WTC11 (cell line): Measurements from ENCODE around the gene TMEM59. TPM values are rescaled to one million over a fixed set of nuclear protein-coding genes. Genes with fewer than 3 reads are reported as not detected.

ENCODE experiments used
- ATAC-seq: fragments of 200-7000 bp; cut with Tn5 transposase; 2 replicates; pipeline ENCODE4 v1.10.0; 2021; ENCODE audit warnings: mild to moderate bottlenecking, moderate library complexity
- CTCF ChIA-PET: fragments of 300-600 bp; sonication (Branson Sonifier 250); formaldehyde crosslinking; loops from one replicate; lab custom pipeline; 2021; ENCODE audit warnings: antibody characterized with exemption; lab: Charles Lee
- POLR2A ChIA-PET: fragments of 350-600 bp; sonication (Branson Sonifier 250); formaldehyde crosslinking; loops from one replicate; lab custom pipeline; 2021; ENCODE audit warnings: antibody characterized with exemption; lab: Charles Lee
- DNase-seq: peaks from one replicate; pipeline ENCODE4 v3.0.0; 2021; ENCODE audit warnings: low spot score
- H3K27ac Mint-ChIP-seq: 2 replicates; pipeline ENCODE4 v1.8.0; 2021; ENCODE audit warnings: mixed read lengths
- H3K27me3 Mint-ChIP-seq: 2 replicates; pipeline ENCODE4 v1.8.0; 2021; ENCODE audit warnings: low read depth, mild to moderate bottlenecking, moderate library complexity, mixed read lengths
- H3K36me3 Mint-ChIP-seq: 2 replicates; pipeline ENCODE4 v1.8.0; 2021; ENCODE audit warnings: mixed read lengths
- H3K4me1 Mint-ChIP-seq: 2 replicates; pipeline ENCODE4 v1.8.0; 2022; ENCODE audit warnings: mixed read lengths
- H3K4me3 Mint-ChIP-seq: 2 replicates; pipeline ENCODE4 v1.8.0; 2021; ENCODE audit warnings: mild to moderate bottlenecking, moderate library complexity, mixed read lengths
- H3K9me3 Mint-ChIP-seq: 2 replicates; pipeline ENCODE4 v1.8.0; 2021; ENCODE audit warnings: mixed read lengths
- ATF6 ChIP-seq: sonication (generic); formaldehyde crosslinking; IDR thresholded peaks from 2 replicates; pipeline ENCODE4 v1.8.1; 2023; ENCODE audit warnings: mild to moderate bottlenecking, missing genetic modification reagents
- CBFB ChIP-seq: sonication (generic); formaldehyde crosslinking; IDR thresholded peaks from 2 replicates; pipeline ENCODE4 v1.8.1; 2022; ENCODE audit warnings: mild to moderate bottlenecking, low read depth, missing genetic modification reagents
- CDX4 ChIP-seq: fragments of 250-450 bp; sonication (Bioruptor Pico); IDR thresholded peaks from 2 replicates; pipeline ENCODE4 v1.9.0; 2021; ENCODE audit warnings: moderate library complexity, mild to moderate bottlenecking, inconsistent platforms, borderline replicate concordance
- FOXP4 ChIP-seq: sonication (generic); formaldehyde crosslinking; IDR thresholded peaks from 2 replicates; pipeline ENCODE4 v1.8.0; 2022; ENCODE audit warnings: mild to moderate bottlenecking, missing genetic modification reagents
- GABPB1 ChIP-seq: sonication (generic); formaldehyde crosslinking; IDR thresholded peaks from 2 replicates; pipeline ENCODE4 v1.8.1; 2023; ENCODE audit warnings: mild to moderate bottlenecking, missing genetic modification reagents
- JAZF1 ChIP-seq: fragments of 250-450 bp; sonication (Bioruptor Pico); IDR thresholded peaks from 2 replicates; pipeline ENCODE4 v1.9.0; 2021; ENCODE audit warnings: moderate library complexity, mild to moderate bottlenecking, inconsistent platforms
- JUN ChIP-seq: sonication (generic); formaldehyde crosslinking; IDR thresholded peaks from 2 replicates; pipeline ENCODE4 v1.8.0; 2023; ENCODE audit warnings: mild to moderate bottlenecking, missing genetic modification reagents
- NFATC4 ChIP-seq: fragments of 250-450 bp; sonication (Bioruptor Pico); IDR thresholded peaks from 2 replicates; pipeline ENCODE4 v1.9.0; 2021; ENCODE audit warnings: mild to moderate bottlenecking
- NR2C2 ChIP-seq: sonication (generic); formaldehyde crosslinking; IDR thresholded peaks from 2 replicates; pipeline ENCODE4 v1.8.0; 2022; ENCODE audit warnings: mild to moderate bottlenecking, missing genetic modification reagents
- PRRX2 ChIP-seq: fragments of 250-450 bp; sonication (Bioruptor Pico); IDR thresholded peaks from 2 replicates; pipeline ENCODE4 v1.8.0; 2021; ENCODE audit warnings: mild to moderate bottlenecking
- SP1 ChIP-seq: sonication (generic); formaldehyde crosslinking; conservative IDR thresholded peaks from 2 replicates; pipeline ENCODE4 v1.8.1; 2022; ENCODE audit warnings: missing genetic modification reagents
- TCF7 ChIP-seq: sonication (generic); formaldehyde crosslinking; IDR thresholded peaks from 2 replicates; pipeline ENCODE4 v1.8.0; 2022; ENCODE audit warnings: mild to moderate bottlenecking, low read depth, missing genetic modification reagents, moderate library complexity
- USF1 ChIP-seq: sonication (generic); formaldehyde crosslinking; IDR thresholded peaks from 2 replicates; pipeline ENCODE4 v1.8.0; 2022; ENCODE audit warnings: mild to moderate bottlenecking, missing genetic modification reagents
- ZBTB21 ChIP-seq: sonication (generic); formaldehyde crosslinking; IDR thresholded peaks from 2 replicates; pipeline ENCODE4 v1.8.1; 2023; ENCODE audit warnings: mild to moderate bottlenecking, missing genetic modification reagents, borderline replicate concordance
- ZNF263 ChIP-seq: sonication (generic); formaldehyde crosslinking; IDR thresholded peaks from 2 replicates; pipeline ENCODE4 v1.8.1; 2022; ENCODE audit warnings: low read depth, mild to moderate bottlenecking, moderate library complexity, missing genetic modification reagents
- ZNF416 ChIP-seq: fragments of 250-450 bp; sonication (Bioruptor Pico); IDR thresholded peaks from 2 replicates; pipeline ENCODE4 v1.9.0; 2021; ENCODE audit warnings: mild to moderate bottlenecking, inconsistent platforms
- total RNA-seq: library from RNA; stranded (reverse); gene quantifications from 3 replicates; pipeline ENCODE4 v1.2.3, GENCODE V29; 2021
- TF ChIP-seq, protein P1 (sequence below): sonication (generic); formaldehyde crosslinking; IDR thresholded peaks from 2 replicates; pipeline ENCODE4 v1.8.0; 2022; ENCODE audit warnings: mild to moderate bottlenecking, missing genetic modification reagents
- TF ChIP-seq, protein P2 (sequence below): sonication (generic); formaldehyde crosslinking; IDR thresholded peaks from 2 replicates; pipeline ENCODE4 v1.8.1; 2022; ENCODE audit warnings: mild to moderate bottlenecking, missing genetic modification reagents, moderate library complexity, borderline replicate concordance
- TF ChIP-seq, protein P3 (sequence below): sonication (generic); formaldehyde crosslinking; IDR thresholded peaks from 2 replicates; pipeline ENCODE4 v1.8.1; 2022; ENCODE audit warnings: mild to moderate bottlenecking, moderate library complexity, missing genetic modification reagents
- TF ChIP-seq, protein P4 (sequence below): sonication (generic); formaldehyde crosslinking; IDR thresholded peaks from 2 replicates; pipeline ENCODE4 v1.8.1; 2022; ENCODE audit warnings: missing genetic modification reagents, borderline replicate concordance

The TMEM59 gene
- total RNA-seq, 1 experiment from 2014 or later, result 122 TPM

DNA sequence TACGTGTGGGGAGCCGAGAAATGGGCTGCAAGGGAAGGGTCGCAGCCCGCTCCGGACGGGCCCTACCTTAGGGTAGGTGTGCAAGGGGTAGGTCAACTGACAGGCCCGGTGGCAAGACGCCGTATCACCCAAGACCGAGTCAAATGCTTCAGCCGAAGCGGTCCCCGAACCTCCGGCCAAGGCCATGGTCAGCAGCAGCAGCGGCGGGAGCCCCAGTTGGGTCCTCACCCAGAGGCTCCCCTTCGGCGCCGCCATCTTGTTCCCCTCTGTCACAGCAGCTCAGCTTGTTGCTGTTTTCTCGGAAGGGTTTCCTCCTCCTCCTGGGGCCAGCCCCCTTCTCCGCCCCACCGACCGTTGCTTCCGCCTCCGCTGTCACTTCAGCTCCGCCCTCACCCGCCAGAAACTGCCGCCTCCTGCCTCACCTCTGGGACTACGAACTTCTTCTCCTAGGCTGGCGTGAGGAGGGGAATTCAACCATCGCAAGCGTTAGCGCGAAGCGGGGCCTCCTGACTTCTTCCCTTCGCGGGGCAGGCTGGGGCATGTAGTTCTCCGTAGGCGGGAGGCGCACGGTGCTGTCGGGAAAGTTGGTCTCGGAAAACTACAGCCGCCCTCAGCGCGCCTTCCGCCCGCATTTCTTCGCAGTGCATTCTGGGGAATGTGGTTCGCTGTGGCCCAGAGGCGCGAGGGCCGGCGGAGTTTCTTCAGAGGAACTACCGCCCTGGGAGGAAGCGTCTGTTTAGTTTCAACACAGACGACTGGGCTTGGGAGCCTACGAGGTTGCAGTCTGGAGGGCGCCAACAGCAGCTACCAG, at the start of gene TMEM59, which contains the start of gene TCEANC2 (continued):
- TF ChIP-seq, protein P1, sequence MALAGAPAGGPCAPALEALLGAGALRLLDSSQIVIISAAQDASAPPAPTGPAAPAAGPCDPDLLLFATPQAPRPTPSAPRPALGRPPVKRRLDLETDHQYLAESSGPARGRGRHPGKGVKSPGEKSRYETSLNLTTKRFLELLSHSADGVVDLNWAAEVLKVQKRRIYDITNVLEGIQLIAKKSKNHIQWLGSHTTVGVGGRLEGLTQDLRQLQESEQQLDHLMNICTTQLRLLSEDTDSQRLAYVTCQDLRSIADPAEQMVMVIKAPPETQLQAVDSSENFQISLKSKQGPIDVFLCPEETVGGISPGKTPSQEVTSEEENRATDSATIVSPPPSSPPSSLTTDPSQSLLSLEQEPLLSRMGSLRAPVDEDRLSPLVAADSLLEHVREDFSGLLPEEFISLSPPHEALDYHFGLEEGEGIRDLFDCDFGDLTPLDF, result no peak
- TF ChIP-seq FOXP4 (no peak), ZNF263 (CRISPR knock-in tag) (no peak), GABPB1 (peak; percentile 82; the same call in 1 of the 2 replicates), JUN (CRISPR knock-in tag) (no peak), ATF6 (CRISPR knock-in tag) (no peak)

DNA sequence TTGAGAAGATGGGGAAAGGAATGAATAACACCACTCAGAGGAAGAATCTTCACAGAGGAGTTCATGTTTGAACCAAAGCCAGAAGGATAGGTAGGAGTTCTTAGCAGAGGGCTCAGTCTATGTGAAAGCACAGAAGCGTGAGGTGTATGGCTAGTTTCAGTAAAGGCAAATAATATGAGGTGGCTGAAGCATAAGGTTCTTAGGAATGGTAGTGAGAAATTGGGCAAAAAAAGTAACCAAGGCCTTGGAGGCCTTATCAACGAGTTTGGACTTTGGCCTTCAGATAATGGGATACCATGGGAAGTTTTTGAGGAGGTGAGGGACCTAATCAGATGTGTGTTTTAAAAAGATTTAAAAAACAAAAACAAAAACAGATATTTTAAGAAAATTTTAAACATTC, 47.5 kb upstream of the TMEM59 start:
- no peaks in the 10 kb centered on the region for H3K36me3 Mint-ChIP-seq
- TF ChIP-seq JAZF1 (CRISPR knock-in tag) (no peak), NFATC4 (CRISPR knock-in tag) (no peak), TCF7 (CRISPR knock-in tag) (no peak), CBFB (CRISPR knock-in tag) (no peak), JUN (CRISPR knock-in tag) (no peak)
- TF ChIP-seq, protein P2, sequence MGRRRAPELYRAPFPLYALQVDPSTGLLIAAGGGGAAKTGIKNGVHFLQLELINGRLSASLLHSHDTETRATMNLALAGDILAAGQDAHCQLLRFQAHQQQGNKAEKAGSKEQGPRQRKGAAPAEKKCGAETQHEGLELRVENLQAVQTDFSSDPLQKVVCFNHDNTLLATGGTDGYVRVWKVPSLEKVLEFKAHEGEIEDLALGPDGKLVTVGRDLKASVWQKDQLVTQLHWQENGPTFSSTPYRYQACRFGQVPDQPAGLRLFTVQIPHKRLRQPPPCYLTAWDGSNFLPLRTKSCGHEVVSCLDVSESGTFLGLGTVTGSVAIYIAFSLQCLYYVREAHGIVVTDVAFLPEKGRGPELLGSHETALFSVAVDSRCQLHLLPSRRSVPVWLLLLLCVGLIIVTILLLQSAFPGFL (CRISPR knock-in tag), result no peak
- TF ChIP-seq, protein P3, sequence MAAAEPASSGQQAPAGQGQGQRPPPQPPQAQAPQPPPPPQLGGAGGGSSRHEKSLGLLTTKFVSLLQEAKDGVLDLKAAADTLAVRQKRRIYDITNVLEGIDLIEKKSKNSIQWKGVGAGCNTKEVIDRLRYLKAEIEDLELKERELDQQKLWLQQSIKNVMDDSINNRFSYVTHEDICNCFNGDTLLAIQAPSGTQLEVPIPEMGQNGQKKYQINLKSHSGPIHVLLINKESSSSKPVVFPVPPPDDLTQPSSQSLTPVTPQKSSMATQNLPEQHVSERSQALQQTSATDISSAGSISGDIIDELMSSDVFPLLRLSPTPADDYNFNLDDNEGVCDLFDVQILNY (CRISPR knock-in tag), result no peak
- TF ChIP-seq, protein P1, result no peak
- DNase-seq, result no peak
- no peak overlapping the region for H3K27ac Mint-ChIP-seq
- peaks cover 17% of the 10 kb centered on the region for H3K4me1 Mint-ChIP-seq
- ChIA-PET POLR2A (no interaction called here), CTCF (no interaction called here)
- no peak overlapping the region for H3K4me3 Mint-ChIP-seq
- H3K27me3 Mint-ChIP-seq, result no peaks in the 10 kb centered on the region
- no peak for ATAC-seq
- no peaks in the 10 kb centered on the region for H3K9me3 Mint-ChIP-seq

DNA sequence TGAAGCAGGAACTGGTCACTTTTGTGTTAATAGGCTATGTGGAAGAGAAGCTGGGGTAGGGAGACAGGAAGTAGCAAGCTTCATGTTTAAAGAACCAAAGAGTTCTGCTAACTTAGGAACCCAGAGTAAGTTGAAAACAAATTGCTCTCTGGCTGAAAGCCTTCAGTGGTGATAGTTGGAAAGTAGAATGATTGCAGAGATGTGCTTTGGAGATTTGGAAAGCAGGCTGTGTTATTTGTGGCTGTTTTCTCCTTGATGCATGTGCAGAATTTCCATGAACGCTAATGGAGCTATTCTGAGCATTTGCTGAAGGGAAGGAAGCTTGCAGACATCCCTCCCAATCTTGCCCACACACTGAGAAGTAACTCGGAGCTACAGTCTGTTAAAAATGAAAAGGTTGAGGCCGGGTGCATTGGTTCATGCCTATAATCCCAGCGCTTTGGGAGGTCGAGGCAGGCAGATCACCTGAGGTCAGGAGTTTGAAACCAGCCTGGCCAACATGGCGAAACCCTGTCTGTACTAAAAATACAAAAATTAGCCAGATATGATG, 46.1 kb upstream of the TMEM59 start:
- no peaks in the 10 kb centered on the region for H3K9me3 Mint-ChIP-seq
- POLR2A ChIA-PET, result no interaction called here
- no peaks in the 10 kb centered on the region for H3K27me3 Mint-ChIP-seq
- no peaks in the 10 kb centered on the region for H3K36me3 Mint-ChIP-seq
- DNase-seq (no peak), ATAC-seq (no peak)
- H3K27ac Mint-ChIP-seq, result no peak overlapping the region
- no peak overlapping the region for H3K4me3 Mint-ChIP-seq
- H3K4me1 Mint-ChIP-seq, result peaks cover 19% of the 10 kb centered on the region
- CTCF ChIA-PET, result interaction anchor here (0.9 to 1.5 kb wide), 4 partner anchors 17 to 702 kb away, joined by 3 to 7 read pairs (median 5); partner anchors contain the start of gene TTC22
- no peak for TF ChIP-seq ZBTB21 (CRISPR knock-in tag)
- TF ChIP-seq SP1 (CRISPR knock-in tag), result no peak
- no peak for TF ChIP-seq USF1
- TF ChIP-seq ZNF416 (CRISPR knock-in tag), result no peak
- no peak for TF ChIP-seq NR2C2 (CRISPR knock-in tag)
- no peak for TF ChIP-seq GABPB1
- TF ChIP-seq, protein P4, sequence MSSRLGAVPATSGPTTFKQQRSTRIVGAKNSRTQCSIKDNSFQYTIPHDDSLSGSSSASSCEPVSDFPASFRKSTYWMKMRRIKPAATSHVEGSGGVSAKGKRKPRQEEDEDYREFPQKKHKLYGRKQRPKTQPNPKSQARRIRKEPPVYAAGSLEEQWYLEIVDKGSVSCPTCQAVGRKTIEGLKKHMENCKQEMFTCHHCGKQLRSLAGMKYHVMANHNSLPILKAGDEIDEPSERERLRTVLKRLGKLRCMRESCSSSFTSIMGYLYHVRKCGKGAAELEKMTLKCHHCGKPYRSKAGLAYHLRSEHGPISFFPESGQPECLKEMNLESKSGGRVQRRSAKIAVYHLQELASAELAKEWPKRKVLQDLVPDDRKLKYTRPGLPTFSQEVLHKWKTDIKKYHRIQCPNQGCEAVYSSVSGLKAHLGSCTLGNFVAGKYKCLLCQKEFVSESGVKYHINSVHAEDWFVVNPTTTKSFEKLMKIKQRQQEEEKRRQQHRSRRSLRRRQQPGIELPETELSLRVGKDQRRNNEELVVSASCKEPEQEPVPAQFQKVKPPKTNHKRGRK (CRISPR knock-in tag), result no peak
- TF ChIP-seq PRRX2 (CRISPR knock-in tag), result no peak
- TF ChIP-seq CDX4 (CRISPR knock-in tag), result no peak
